Right forelimb (tissue), 1 donor: ENCODE results near the gene NDUFA13.
A peak's percentile ranks its signal among the peaks of the same experiment; 100 is the strongest.
"Not testable (repeated sequence)": the region's sequence is repeated elsewhere in the genome, so short reads cannot be mapped to it uniquely, and the experiment has no call there.

Experiments
- DNase-seq: peaks from one replicate; pipeline ENCODE4 v3.0.0-alpha.2; 2018

NDUFA13 gene

GRCh38 chr19:19515642-19516519, at the start of gene NDUFA13:
TSS of gene NDUFA13 (plus strand) at chr19:19516225. CDS start at chr19:19516239, 14 bp downstream.
- DNase-seq: peak; percentile 98

- no peak for DNase-seq
Observed at GRCh38 chr19:19468424-19469050, 47.5 kb upstream of the NDUFA13 start.

GRCh38 chr19:19470579-19470978, 45.4 kb upstream of the NDUFA13 start:
- no peak for DNase-seq

GRCh38 chr19:19471682-19472081, 44.3 kb upstream of the NDUFA13 start:
- no peak for DNase-seq

GRCh38 chr19:19472106-19472505, 43.9 kb upstream of the NDUFA13 start:
- not testable (repeated sequence) for DNase-seq

- peak; percentile 70 for DNase-seq
Observed at GRCh38 chr19:19475015-19475765, 40.8 kb upstream of the NDUFA13 start.

GRCh38 chr19:19475849-19476828, 39.9 kb upstream of the NDUFA13 start:
- no peak for DNase-seq

GRCh38 chr19:19477705-19478383, 38.2 kb upstream of the NDUFA13 start:
- no peak for DNase-seq

GRCh38 chr19:19480688-19481087, 35.3 kb upstream of the NDUFA13 start:
- no peak for DNase-seq

GRCh38 chr19:19482809-19483596, 33.0 kb upstream of the NDUFA13 start:
- peak; percentile 71 for DNase-seq

- DNase-seq: no peak
Observed at GRCh38 chr19:19485161-19485997, 30.6 kb upstream of the NDUFA13 start.

- DNase-seq: no peak
Observed at GRCh38 chr19:19485998-19486290, 30.1 kb upstream of the NDUFA13 start.

GRCh38 chr19:19486343-19487076, 29.5 kb upstream of the NDUFA13 start:
- no peak for DNase-seq

GRCh38 chr19:19487077-19487949, 28.7 kb upstream of the NDUFA13 start:
- no peak for DNase-seq

GRCh38 chr19:19487950-19488874, 27.8 kb upstream of the NDUFA13 start:
- no peak for DNase-seq

- DNase-seq: peak; percentile 80
Observed at GRCh38 chr19:19488875-19489690, 26.9 kb upstream of the NDUFA13 start.
